IPS-15b (cell line): Measurements from ENCODE around the gene CORIN.
"Not testable (repeated sequence)": the region's sequence is repeated elsewhere in the genome, so short reads cannot be mapped to it uniquely, and the experiment has no call there.

Source experiments
- H3K27me3 ChIP-seq: one replicate; pipeline ENCODE4 v1.6.1; 2013; ENCODE audit warnings: low read length; ENCODE audit not compliant: control insufficient read depth, insufficient read depth
- H3K36me3 ChIP-seq: one replicate; pipeline ENCODE4 v1.6.1; 2013; ENCODE audit warnings: low read length; ENCODE audit not compliant: control insufficient read depth, insufficient read depth
- H3K4me1 ChIP-seq: one replicate; pipeline ENCODE4 v1.6.1; 2013; ENCODE audit warnings: mild to moderate bottlenecking, low read length; ENCODE audit not compliant: control insufficient read depth, insufficient read depth
- H3K4me3 ChIP-seq: one replicate; pipeline ENCODE4 v1.5.1; 2013; ENCODE audit warnings: low read depth, low read length
- H3K9ac ChIP-seq: one replicate; pipeline ENCODE4 v1.6.1; 2013; ENCODE audit warnings: low read depth, mild to moderate bottlenecking, low read length
- H3K9me3 ChIP-seq: one replicate; pipeline ENCODE4 v1.6.1; 2013; ENCODE audit warnings: mild to moderate bottlenecking, low read length; ENCODE audit not compliant: control insufficient read depth, insufficient read depth

The CORIN gene

DNA sequence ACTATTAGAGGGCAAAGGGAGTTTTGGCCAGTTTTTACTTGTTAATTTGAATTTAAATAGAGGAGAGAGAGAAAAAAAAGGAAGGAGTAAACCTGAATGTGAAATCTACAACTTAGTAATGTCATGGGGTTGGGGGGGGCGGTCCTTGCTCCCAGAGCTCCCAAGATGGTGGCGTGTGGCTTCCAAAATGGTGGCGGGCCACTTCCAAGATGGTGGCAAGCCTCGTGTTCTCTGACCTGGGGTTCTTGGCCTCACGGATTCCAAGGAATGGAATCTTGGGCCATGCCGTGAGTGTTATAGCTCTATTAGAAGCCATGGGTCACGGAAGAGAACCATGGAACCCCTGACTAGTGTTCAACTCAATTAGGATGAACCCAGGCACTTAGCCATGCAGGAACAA lies 287.5 kb downstream of the CORIN start:
- H3K36me3 ChIP-seq, H3K9ac ChIP-seq, H3K9me3 ChIP-seq, H3K27me3 ChIP-seq, H3K4me1 ChIP-seq, H3K4me3 ChIP-seq: not testable (repeated sequence)
